Ammon's horn (tissue), 1 donor: Measurements from ENCODE around the gene HNRNPAB.
"Not testable (repeated sequence)": the region's sequence is repeated elsewhere in the genome, so short reads cannot be mapped to it uniquely, and the experiment has no call there.

Experiments used
- DNase-seq: peaks from one replicate; pipeline ENCODE4 v3.0.0-alpha.2; 2016; ENCODE audit warnings: low spot score

The HNRNPAB gene

DNA sequence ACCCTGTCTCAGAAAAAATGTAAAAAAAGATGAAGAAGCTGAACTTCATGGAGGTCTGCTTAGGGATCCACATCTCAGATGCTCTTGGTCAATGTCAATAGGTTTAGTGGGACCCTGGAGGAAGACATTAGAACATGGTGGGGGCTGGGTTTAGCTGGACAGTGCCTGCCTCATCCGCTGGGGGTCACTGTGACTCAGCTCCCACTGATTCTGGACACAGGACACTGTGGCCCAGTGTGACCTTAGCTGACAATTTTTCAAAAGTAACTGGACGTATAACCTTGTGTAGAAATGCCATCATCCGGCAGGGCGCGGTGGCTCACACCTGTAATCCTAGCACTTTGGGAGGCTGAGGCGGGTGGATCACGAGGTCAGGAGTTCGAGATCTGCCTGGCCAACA, 7.3 kb upstream of the HNRNPAB start:
- no peak for DNase-seq

DNA sequence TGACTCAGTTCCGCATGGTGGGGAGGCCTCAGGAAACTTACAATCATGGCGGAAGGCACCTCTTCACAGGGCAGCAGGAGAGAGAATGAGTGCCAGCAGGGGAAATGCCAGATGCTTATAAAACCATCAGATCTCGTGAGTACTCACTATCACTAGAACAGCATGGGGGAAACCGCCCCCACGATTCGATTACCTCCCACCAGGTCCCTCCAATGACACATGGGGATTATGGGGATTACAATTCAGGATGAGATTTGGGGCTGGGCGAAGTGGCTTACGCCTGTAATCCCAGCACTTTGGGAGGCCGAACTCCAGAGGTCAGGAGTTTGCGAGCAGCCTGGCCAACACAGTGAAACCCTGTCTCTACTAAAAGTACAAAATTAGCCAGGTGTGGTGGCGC, 6.2 kb upstream of the HNRNPAB start:
- DNase-seq = not testable (repeated sequence)

DNA sequence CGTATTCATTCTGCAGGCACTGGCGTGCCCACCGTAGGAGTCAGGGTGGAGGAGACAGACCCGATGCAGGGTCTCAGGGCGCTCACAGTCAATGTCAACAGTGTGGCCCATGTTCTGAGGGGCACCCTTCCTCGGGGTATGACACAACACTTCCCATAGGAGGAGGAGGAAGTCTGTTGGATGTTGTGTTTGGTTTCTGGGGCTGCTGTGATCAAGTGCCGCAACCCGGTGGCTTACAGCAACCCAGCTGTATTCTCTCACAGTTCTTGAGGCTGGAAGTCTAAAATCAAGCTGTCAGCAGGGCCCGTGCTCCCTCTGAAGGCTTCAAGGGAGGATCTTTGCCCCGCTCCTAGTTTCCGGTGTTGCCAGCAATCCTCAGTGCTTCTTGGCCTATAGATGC, 5.6 kb upstream of the HNRNPAB start:
- DNase-seq = no peak

DNA sequence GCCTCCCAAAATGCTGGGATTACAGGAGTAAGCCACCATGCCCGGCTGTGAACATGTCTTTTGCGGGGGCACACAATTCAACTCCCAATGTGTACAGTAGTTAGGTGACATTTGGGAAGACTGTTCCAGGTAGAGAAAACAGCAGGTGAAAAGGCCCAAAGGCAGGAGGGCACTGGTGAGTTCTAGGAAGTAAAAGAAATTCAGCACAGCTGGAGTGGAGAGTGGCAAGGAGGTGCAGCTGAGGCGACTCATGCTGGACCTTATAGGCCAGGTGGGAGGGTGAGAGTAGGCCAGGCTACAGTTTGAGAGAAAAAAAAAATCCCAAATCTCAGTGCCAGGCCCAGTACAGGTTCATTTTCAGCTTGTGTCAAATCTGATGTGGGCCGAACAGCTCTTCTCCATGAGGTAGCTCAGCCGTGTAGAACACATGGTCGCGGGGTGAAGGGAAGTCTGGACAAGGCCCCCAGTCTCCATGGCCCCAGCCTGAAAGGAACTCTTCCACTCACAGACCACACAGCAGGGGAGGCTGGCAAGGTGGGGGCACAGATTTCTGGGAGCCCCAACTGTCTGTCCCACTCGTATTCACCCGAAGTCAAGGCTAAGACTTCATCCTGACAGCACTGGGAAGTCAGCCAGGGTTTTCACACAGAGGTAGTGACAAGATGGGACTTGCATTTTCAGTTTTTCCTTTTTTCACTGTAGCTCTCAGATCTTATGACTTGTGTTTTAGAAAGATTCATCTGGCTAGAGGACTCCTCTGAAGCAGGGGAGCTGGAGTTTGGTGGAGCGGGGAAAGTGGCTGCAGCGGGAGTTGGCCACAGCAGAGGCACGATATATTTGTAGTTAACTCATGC, 4.5 kb upstream of the HNRNPAB start:
- no peak for DNase-seq

DNA sequence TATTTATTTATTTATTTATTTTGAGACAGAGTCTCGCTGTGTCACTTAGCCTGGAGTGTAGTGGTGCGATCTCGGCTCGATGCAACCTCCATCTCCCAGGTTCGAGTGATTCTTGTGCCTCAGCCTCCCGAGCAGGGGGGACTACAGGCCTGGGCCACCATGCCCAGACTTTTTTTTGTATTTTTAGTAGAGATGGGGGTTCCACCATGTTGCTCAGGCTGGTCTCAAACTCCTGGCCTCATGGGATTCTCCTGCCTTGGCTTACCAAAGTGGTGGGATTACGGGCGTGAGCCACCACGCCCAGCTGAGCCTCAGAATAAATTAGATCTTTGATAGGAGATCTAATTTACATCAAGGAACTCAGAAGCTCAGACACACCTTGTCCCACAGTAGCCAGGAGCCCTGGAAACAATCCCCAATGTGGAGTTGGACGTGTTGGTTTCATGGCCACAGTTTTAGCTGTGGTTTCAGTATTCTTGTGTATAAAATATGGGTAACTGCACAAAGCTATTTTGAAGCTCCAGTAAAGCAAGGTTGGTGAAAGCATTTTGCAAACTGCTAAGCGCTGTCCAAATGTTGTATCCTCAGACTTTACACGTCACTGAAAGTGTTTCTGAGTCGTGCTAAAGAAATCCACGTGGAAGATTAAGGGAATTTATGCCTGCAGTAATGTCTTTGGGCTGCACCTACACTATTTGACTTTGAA, 3.0 kb upstream of the HNRNPAB start:
- DNase-seq = no peak

DNA sequence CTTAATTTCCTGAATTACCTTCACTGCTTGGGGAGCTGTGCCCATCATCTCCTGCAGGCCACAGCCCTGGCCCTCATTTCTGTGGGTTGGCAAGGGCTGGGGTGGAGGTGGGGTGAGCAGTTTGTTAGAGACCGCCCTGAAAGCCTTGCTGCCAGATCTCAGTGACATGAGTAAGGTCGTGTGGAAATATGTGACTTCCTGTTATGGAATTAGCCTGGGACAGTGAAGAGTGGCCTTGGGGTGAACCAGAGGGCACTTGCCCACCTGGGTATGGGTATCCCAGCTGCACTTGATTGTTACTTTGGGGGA, 2.5 kb upstream of the HNRNPAB start:
- DNase-seq = no peak

DNA sequence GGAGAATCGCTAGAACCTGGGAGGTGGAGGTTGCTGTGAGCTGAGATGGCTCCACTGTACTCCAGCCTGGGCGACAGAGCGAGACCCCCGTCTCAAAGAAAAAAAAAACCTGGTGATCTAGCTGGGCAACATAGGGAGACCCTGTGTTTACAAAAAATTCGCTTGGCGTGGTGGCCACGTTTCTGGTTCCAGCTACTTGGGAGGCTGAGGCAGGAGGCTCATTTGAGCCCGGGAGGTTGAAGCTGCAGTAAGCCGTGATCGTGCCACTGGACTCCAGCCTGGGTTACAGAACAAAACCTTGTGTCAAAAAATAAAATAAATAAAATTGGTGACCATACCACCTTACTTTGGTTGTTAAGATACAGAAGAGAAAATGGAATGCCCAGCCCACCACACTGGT, 1.8 kb upstream of the HNRNPAB start:
- DNase-seq = no peak

DNA sequence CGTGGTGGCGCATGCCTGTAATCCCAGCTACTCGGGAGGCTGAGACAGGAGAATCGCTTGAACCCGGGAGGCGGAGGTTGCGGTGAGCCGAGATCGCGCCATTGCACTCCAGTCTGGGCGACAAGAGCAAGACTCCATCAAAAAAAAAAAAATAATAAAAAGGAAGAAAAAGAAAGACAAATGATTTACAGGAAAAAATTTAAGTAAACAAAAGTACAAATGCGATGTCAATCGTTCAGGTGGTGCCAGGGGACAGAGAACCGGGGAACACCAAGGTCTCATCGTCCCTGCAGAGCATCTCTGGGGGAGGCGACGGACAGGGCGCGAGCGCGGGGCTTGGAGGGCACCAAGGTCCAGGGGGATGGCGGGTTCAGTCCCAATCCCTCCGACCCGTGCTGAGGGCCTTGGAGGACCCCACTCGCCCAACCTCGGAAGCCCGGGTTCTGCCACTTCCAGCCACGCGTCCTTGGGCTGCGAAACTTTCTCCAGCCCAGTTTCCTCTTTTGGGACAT, 607 bp upstream of the HNRNPAB start:
- peak; percentile 27 for DNase-seq

DNA sequence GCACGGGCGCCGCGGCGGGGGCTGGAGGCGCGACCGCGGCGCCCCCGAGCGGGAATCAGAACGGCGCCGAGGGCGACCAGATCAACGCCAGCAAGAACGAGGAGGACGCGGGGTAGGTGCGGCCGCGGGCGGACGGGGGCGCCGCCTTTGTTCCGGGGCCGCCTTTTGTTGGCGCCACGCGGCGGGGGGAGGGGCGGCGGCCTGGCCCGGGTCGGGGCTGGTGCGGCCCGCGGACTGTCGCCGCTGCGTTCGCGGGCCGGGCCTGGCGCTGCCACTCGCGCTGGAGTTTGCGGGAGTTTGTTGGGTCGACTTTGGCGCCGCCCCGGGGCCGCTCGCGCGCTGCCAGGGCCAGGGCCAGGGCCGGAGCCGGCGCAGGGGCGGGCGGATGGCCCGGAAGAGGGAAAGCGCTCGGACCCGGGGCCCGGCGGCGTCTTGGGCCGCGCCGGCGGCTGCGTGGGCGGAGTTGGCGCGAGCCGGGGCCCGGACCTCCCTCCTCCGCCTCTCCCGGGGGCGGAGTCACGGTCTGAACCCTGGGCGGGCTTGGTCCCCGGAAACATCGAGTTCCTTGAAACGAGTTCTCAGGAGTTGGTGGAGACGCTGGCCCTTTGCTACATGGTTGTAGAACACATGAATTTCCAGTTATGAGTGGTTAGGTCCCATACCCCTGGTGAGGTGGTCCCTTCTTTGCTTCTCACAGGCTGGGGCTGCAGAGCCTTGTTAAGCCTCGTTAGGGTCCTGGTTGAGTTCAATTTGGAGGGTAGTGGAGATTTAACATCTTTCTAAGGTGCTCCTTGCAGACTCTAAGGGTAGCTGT, 809 bp downstream of the HNRNPAB start:
- DNase-seq = peak; percentile 68

DNA sequence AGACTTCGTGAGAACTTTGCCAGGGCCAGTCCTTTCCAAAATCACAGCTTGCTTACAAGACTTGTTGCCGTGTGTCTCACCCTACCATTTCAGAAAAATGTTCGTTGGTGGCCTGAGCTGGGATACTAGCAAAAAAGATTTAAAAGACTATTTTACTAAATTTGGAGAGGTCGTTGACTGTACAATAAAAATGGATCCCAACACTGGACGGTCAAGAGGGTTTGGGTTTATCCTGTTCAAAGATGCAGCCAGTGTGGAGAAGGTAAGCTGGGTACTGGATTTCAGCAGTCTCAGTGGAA, 1.4 kb downstream of the HNRNPAB start:
- DNase-seq = no peak

DNA sequence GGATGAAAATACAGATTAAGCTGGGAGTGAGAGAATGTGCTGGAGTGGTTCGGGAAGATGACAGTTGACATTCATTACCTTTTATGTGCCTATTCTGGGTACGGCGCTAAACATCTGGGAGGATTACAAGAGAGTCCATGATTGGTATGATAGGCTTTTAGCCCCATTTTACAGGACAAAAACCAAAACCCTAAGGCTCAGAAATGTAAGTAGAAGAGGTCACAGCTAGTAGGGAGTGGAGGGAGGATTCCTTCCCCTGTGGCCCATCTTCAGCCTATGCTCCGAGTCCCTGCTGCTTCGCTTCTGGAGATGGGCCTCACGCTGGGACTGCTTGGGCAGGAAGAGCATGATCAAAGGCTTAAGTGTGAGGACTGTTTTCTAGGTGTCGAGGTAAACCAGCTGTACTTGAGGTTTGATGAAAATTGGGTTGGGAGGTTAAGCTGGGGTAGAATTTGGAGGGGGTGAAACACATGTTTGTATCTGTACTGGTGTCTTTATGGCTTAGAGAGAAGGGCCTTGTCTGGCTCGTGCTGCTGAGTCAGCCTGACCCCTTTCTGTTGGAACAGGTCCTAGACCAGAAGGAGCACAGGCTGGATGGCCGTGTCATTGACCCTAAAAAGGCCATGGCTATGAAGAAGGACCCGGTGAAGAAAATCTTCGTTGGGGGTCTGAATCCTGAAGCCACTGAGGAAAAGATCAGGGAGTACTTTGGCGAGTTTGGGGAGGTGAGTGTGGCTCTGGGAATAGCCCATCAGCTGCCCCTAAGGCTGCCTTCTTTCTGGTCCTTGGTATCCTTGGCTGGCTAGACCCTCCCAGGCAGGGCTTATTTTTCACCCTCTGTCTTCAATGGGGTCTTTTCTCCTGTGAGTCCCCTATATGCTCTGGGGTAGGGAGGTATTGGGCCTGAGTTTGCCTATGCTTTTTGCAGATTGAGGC, 2.1 kb downstream of the HNRNPAB start:
- no peak for DNase-seq

DNA sequence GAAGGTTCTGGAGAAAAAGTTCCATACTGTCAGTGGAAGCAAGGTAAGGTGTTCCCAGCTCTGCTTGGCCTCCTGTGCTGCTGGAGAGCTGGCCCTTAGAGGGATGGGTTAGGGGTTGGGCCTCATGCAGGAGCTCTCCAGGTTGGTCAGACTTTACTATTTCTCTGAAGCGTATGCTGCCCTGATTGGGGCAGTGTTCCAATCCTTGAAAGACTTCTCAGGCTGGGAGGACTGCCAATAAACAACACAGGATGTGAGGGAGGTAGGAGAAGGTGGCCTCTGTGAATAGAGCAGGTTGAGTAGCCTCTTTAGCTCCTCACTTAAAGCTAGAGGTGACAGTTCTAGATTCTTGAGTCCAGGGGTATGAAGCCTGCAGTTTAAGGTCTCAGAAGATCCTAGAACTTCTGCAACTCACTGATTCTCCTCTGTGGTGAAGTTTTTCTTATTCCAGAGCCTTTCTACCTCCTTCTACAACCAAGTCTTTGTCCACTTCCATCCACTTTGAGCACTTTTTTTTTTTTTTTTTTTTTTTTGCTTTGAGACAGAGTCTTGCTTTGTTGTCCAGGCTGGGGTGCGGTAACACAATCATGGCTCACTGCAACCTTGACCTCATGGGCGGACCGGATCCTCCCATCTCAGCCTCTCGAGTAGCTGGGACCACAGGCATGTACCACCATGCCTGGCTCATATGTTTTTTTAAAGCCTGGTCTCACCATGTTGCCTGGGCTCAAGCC, 3.0 kb downstream of the HNRNPAB start:
- DNase-seq = no peak

DNA sequence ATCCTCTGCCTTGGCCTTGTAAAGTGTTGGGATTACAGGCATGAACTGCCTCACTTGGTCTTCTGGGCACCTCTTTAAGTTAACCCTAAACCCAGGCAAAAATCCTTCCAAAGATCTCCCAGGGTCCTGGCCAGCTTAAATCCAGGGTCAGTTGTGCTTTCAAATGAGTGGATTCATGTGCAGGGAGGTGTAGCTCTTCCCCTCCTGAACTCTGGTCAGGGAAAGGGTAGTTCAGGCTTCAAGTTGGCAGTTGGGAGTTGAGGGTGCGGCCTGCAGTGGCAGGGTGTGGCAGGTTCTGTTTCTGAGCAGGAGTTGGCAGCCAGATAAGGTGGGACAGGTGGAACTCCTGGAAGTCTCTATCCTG, 3.6 kb downstream of the HNRNPAB start:
- DNase-seq = no peak

DNA sequence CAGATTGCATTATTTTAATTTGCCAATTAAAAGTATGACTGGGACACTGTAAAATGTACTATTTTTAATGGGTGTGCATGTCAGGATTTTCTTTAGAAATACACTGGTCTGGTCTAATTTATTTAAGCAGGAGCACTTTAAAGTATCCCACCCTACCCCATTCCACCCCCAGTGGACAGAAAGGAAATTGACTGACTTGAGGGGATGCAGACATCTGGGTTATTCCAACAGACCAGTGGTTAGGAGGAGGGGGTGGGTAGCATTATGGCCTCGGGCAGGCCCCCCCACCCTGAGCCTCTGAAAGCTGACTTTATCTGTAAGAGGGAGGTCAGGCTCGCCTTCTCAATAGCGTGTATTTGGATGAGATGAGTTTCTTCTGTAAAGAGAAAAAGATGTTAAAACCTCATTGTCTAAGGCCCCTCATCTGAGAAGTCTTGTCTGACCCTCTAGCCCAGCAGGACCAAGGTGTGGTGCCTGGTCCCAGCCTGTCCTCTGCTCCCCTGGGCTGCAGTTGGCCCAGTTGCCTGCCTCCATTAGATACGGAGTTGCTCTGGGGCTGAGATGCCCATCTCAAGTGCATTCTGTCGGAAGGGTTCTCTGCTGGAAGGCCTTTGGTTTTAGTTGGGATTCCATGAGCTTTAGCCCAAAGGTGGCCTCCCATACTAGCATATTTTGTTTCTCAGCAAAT, 4.4 kb downstream of the HNRNPAB start:
- DNase-seq = no peak

DNA sequence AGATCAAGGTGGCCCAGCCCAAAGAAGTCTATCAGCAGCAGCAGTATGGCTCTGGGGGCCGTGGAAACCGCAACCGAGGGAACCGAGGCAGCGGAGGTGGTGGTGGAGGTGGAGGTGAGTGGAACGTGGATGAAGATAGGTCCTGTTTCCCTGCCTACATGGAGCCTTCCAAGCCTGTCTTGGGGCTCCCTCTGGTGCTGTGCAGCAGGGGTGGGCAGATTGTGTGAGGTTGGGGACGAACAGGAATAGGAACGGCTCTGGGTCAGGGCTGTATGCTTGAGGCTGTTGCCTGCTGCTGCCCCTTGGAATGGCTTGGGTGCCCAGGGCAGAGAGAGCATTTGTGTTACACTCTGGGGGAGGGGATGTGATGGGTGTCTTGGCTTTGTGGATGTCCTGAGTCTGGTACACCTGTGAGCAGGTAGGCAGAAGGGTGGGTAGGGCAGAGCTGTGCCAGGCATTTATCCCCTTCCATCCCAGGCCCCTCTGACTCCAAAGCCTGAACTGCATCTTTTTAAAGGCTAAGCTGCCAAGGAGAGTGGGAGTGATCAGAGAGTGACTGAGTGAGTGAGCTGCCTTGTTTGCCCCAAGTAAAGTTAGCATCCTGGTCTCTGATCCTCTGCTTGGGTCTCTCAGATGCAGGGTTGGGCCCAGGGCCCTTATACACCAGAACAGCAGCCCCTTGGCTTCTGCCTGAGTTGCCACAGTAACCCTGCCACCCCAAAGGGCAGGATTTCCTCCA, 5.2 kb downstream of the HNRNPAB start:
- DNase-seq = no peak

DNA sequence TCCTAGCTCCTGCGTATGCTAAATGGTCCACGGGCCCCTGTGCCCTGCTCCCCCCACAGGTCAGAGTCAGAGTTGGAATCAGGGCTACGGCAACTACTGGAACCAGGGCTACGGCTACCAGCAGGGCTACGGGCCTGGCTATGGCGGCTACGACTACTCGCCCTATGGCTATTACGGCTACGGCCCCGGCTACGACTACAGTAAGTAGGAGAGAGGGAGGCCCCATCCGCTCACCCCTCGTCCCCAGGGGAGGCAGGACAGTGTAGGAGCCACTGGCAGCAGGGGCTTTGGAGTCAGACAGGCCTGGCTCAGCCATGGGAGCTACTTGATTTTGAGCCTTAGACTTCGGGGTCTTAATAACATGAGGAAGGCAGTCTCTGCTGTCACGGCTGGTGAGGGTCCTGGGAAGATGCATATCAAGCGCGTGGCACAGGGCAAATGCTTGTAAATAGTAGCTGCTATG, 5.8 kb downstream of the HNRNPAB start:
- no peak for DNase-seq

DNA sequence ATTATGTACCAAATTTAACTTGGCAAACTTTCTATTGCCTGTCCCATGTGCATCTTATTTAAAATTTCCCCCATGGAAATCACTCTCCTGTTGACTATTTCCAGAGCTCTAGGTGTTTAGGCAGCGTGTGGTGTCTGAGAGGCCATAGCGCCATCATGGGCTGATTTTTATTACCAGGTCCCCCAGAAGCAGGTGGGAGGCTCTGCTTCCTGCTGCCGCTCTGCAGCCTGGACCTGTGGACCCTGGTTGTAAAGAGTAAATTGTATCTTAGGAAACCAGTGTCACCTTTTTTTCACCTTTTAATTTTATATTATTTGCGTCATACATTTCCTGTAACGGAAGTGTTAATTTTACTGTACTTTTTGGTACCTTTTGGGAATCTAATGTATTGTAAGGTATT, 6.4 kb downstream of the HNRNPAB start:
- no peak for DNase-seq

DNA sequence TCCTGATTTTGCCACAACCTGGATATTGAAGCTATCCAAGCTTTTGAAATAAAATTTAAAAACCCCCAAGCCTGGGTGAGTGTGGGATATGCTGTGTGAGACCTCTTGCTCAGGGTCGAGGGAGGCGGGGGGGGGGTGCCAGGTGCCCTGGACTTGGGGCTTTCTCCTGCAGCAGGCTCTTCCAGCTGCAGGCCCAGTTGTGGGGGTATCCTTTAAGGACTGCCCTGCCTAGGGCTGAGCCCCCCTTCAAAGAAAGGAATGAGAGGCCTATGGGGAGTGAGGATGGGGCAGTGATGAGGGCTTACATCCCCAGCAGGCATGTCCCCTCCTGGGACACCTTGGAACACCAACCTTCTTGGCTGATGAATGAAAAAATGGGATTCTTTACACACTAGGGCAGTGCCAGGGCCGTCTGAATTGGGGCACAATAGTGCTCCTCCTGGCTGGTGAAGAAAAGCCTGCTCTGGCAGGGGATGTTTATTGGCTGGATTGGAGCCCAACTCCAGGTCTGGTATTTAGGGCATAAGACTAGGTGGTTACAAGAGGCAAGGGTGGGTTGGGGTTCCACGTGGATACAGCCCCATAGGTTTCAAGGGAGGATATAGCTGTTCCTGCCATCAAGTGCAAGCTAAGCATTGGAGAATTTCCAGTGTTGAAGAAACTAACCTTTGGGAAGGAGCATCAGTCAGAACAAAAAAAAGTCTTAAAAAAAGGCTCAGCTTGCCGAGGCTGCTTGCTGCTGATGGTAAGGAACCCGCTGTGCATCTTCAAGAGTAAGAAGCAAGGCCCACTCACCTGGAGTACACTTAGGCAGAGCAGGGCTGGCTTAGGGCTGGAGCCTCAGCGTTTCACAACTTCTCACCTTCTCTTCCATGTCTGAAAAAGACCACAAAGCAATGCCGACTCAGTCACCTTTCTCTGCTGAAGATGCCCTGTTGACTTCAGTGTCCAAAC, 7.0 kb downstream of the HNRNPAB start:
- DNase-seq = no peak
